ENCODE results near the gene LRP10.
A peak's percentile ranks its signal among the peaks of the same experiment; 100 is the strongest.

The LRP10 gene

DNA sequence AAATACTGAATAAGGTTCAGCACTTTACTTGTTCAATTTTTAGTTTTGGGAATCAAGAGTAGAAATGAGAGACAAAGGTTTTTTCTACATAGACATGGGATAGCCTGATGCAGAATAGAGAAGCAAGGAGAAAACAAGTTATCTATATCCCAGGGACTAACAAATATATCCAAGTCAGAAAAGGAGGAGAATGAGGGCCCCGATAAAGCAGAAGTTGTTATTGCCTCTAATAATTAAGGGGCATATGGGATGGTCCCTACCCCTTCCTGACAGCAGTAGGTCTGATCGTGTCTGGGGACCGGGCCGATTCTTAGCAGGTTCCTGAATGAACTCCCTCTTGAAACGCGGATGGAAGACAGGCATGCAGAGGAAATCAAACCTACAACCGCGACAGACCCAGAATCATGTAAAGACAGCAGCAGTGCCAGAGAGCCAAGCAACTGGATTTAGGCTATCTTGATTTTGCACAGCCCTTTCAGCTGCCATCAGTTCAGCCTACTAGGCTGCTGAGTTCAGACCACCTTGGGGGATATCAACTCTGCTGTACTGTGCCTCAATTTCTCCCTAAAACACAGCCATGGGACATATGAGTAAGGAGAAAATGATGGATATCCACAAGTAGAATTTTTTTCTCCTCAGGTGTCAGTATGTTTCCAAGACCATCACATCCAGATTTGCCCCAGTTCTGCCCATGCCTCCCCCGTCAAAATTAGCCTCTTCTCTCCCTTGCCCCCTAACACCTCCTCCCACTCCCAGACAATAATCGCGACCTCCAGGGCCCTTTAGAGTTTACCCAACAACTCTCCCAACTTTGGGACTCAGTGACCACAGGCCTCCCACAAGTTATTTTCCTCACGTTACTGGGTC, 56.9 kb downstream of the LRP10 start:
- TF ChIP-seq POLR2AphosphoS5 (IDR thresholded peaks at IDR 0.05; ENCODE audit: low read depth, low read length) = peak; percentile 37; the same call in 1 of the 2 replicates
- TF ChIP-seq POLR2A (IDR thresholded peaks at IDR 0.05; ENCODE audit: low read depth, low read length) = no peak
- FAIRE-seq (no peak), DNase-seq (ENCODE audit: insufficient read length, low spot score) (no peak)

GRCh38 chr14:22929104-22929960, 57.8 kb downstream of the LRP10 start, which contains the start of gene PRMT5:
Gene PRMT5 (minus strand): TSS chr14:22929376. CDS start chr14:22929361, 15 bp downstream.
- TF ChIP-seq POU2F2 (IDR thresholded peaks at IDR 0.05; ENCODE audit: low read depth, low read length) = peak; percentile 62; the same call in 1 of the 2 replicates
- TF ChIP-seq PAX5 (IDR thresholded peaks at IDR 0.05; ENCODE audit: insufficient read depth, low read length, severe bottlenecking) = peak; percentile 6
- no peak for TF ChIP-seq SPI1 (IDR thresholded peaks at IDR 0.05; ENCODE audit: low read depth, low read length)
- TF ChIP-seq TAF1 (IDR thresholded peaks at IDR 0.05; ENCODE audit: low read depth, low read length) = peak; percentile 92
- TF ChIP-seq POLR2A (IDR thresholded peaks at IDR 0.05; ENCODE audit: low read depth, low read length) = peak; percentile 89
- TF ChIP-seq POLR2AphosphoS5 (IDR thresholded peaks at IDR 0.05; ENCODE audit: low read depth, low read length) = peak; percentile 91
- FAIRE-seq (peak; percentile 95), DNase-seq (ENCODE audit: insufficient read length, low spot score) (peak; percentile 80)

GRCh38 chr14:22929961-22930364, 58.4 kb downstream of the LRP10 start:
- DNase-seq (ENCODE audit: insufficient read length, low spot score) (no peak), FAIRE-seq (no peak)
- no peak for TF ChIP-seq TAF1 (IDR thresholded peaks at IDR 0.05; ENCODE audit: low read depth, low read length)
- TF ChIP-seq POU2F2 (IDR thresholded peaks at IDR 0.05; ENCODE audit: low read depth, low read length) = no peak
- no peak for TF ChIP-seq POLR2AphosphoS5 (IDR thresholded peaks at IDR 0.05; ENCODE audit: low read depth, low read length)
- TF ChIP-seq SPI1 (IDR thresholded peaks at IDR 0.05; ENCODE audit: low read depth, low read length) = no peak
- no peak for TF ChIP-seq PAX5 (IDR thresholded peaks at IDR 0.05; ENCODE audit: insufficient read depth, low read length, severe bottlenecking)
- TF ChIP-seq POLR2A (IDR thresholded peaks at IDR 0.05; ENCODE audit: low read depth, low read length) = no peak
